B cell (primary cell): ENCODE data around the gene THOC7.

ENCODE experiments used
- EZH2 ChIP-seq: IDR thresholded peaks from 2 replicates; pipeline ENCODE4 v1.6.1; 2012; ENCODE audit warnings: borderline replicate concordance, low read depth, mild to moderate bottlenecking, moderate library complexity, low read length; ENCODE audit not compliant: insufficient read depth, poor library complexity, severe bottlenecking
- TF ChIP-seq, protein P1 (sequence below): fragments of 200-600 bp; IDR thresholded peaks from one replicate; pipeline ENCODE4 v1.8.0; 2022; ENCODE audit warnings: antibody characterized with exemption, mild to moderate bottlenecking

DNA sequence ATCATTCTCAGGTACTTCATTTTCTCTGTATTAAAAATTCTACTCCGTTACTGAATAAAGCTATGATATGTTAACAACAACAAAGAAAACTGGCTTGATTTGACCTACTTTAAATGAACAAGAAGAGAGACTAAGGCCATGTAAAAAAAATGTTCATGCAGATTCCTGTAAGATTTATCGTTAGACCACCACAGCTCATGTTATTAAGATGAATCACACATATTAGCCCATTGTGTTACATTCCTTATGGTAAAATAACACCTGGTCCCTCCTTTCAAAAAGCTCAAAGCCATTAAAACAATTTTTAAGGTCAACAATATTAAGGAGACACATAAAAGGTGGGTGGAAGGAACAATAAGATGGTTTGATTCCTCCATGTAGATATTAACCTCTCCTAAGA is 6.3 kb downstream of the THOC7 start:
- TF ChIP-seq, protein P1, sequence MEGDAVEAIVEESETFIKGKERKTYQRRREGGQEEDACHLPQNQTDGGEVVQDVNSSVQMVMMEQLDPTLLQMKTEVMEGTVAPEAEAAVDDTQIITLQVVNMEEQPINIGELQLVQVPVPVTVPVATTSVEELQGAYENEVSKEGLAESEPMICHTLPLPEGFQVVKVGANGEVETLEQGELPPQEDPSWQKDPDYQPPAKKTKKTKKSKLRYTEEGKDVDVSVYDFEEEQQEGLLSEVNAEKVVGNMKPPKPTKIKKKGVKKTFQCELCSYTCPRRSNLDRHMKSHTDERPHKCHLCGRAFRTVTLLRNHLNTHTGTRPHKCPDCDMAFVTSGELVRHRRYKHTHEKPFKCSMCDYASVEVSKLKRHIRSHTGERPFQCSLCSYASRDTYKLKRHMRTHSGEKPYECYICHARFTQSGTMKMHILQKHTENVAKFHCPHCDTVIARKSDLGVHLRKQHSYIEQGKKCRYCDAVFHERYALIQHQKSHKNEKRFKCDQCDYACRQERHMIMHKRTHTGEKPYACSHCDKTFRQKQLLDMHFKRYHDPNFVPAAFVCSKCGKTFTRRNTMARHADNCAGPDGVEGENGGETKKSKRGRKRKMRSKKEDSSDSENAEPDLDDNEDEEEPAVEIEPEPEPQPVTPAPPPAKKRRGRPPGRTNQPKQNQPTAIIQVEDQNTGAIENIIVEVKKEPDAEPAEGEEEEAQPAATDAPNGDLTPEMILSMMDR, result no peak
- TF ChIP-seq EZH2, result no peak
